GM21723 (cell line): ENCODE measurements around the gene TLK2.
"Not testable (repeated sequence)": the region's sequence is repeated elsewhere in the genome, so short reads cannot be mapped to it uniquely, and the experiment has no call there.

ENCODE experiments used
- ATAC-seq: cut with Tn5 transposase; IDR thresholded peaks from one replicate; pipeline ENCODE4 v1.9.1; 2021; ENCODE audit warnings: mild to moderate bottlenecking, moderate library complexity; ENCODE audit not compliant: unreplicated experiment

The TLK2 gene

DNA sequence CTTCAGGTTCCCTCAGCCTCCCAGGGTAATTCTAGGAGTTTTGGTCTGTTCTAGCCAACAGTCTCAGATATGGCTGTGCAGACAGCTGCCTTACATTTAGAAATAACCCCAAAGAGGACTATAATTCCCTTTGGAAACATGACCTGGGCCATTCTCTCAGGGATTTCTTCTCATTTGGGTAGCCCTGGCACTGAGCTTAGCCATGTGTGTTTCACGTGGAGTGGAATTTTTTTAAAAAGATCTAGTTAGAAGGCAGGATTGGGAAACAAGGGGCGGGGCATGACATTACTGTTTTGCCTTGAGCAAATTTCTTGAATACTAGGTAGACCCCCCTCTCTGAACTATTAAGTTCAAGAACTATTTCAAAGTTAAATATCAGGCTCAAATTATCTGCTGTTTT lies 119.3 kb downstream of the TLK2 start:
- no peak for ATAC-seq

DNA sequence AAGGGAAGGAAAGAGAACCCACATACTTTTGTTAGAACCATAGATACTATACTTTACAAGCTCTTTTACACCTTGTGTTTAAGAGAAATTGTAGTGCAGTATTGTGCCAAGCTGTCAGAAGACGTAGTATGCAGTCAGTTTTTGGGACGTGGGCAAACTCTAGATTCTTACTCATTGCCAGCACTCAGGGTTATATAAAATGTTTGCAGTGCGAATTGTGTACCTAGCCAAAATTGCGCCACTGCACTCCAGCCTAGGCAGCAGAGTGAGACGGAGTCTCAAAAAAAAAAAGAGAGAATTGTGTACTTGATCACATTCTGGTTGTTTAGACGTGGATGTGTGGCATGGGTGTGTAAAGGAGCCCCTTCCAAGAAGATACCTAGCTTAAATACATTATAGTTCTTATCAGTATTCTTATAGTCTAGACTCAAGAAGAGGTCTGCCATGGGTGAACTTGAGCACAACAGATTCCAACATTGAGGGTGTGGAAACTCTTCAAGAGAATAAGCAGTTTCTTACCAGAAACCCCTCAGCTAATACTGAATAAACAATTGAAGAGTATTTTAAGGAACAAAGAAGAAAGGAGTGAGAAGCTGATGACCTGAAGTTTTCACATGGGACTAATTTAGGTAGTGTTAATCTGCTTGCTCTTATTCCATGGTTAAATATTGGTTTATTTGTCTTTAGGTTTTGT lies 121.5 kb downstream of the TLK2 start:
- no peak for ATAC-seq

DNA sequence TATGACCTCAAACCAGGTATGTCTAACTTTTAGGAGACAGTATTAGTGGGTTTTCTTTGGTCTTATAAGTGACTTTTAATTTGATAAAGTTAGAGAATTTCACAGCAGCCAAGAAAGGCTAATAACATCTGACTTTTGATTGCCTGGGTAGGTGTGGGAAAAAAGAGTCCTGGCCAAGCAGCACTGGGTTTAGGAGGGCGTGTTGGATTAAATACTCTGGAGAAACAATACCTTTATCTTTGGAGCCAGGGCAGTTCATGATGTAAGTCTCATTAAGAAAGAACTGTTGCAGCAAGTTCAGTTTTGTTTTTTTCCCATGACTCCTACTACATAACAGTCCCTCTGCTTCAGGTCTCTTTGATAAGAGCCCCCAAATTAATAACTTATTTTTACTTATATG lies 122.2 kb downstream of the TLK2 start:
- no peak for ATAC-seq

DNA sequence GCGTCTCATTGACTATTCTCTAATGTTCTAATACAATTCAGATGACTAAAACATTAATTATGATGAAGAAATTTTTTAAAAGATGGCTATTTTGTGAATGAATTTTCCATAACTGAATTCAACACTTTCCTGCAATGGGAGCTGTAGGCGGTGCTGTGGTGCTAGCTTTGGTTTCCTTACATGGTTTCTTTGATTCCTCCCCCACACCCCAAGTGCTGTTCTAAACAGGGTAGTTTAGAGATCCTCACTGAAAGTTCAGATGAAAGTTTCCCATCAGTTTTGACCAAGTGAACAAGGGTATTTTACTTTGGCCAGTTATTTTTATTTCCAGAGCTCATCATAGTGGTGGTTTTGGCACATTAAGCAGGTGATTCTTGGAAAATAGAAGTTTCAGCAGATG lies 122.8 kb downstream of the TLK2 start:
- no peak for ATAC-seq

DNA sequence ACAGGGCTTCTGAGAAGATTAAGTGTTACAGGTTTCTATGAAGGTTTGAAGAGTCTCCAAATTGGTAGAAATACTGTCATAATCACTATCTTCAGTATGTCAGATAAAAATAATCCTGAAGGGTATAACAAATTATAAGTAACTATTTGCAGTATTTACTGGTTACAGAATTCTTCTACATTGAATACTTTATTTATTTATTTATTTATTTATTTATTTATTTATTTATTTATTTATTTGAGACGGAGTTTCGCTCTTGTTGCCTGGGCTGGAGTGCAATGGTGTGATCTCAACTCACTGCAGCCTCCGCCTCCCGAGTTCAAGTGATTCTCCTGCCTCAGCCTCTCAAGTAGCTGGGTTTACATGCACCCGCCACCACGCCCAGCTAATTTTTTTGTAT lies 125.2 kb downstream of the TLK2 start:
- ATAC-seq = not testable (repeated sequence)

DNA sequence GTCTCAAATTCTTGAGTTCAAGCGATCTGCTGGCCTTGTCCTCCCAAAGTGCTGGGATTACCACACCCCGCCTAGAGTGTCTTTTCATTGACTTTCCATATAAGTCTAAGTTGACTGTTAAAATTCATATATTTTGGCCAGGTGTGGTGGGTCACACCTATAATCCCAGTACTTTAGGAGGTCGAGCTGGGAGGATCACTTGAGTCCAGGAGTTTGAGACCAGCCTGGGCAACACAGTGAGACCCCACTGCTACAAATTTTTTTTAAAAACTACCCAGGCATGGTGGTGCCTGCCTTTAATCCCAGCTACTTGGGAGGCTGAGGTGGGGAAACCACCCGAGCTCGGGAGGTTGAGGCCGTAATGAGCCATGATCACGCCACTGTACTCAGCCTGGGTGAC lies 127.0 kb downstream of the TLK2 start:
- ATAC-seq = no peak

DNA sequence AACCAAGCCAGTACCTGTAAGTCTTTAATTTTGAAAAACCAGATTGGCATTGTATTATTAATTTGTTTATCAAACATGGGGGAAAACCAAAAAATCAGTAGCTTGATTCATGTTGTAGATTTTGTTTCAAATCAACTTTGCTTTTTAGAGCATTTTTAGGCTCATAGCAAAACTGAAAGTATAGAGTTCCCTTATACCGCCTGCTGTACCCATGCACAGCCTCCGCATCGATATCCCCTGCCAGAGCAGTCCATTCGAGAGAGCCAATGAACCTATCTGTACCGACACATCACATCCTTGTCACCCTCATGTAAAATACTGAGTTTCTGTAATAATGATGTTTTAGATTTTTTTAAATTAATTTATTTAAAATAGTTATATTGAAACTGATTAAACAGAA lies 132.7 kb downstream of the TLK2 start:
- ATAC-seq = peak; percentile 84

DNA sequence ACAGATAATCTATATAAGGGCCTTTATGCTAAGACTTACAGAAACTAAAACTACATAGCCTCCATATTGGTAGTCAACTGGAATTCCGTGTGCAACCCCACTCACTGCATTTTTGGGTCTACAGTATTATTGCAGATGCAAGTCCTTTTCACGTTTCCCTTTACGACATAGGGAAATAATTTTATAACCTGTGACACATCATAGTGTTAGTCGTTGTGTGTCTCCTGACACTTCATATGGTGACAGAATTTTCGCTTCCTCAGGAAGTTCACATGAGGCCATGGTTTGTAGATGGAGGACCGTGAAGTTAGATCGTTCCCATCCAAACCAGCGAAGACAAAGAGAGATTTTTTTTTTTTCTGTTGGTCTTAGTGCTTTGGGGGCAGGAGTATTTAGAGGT lies 133.1 kb downstream of the TLK2 start:
- peak; percentile 49 for ATAC-seq

DNA sequence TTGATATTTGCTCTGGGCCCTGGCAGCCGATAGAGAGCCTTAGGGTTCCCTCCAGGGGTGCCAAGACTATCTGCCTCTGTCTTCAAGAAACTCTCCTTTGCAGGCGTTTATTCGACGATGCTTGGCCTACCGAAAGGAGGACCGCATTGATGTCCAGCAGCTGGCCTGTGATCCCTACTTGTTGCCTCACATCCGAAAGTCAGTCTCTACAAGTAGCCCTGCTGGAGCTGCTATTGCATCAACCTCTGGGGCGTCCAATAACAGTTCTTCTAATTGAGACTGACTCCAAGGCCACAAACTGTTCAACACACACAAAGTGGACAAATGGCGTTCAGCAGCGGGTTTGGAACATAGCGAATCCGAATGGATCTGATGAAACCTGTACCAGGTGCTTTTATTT lies 133.7 kb downstream of the TLK2 start:
- ATAC-seq = not testable (repeated sequence)

DNA sequence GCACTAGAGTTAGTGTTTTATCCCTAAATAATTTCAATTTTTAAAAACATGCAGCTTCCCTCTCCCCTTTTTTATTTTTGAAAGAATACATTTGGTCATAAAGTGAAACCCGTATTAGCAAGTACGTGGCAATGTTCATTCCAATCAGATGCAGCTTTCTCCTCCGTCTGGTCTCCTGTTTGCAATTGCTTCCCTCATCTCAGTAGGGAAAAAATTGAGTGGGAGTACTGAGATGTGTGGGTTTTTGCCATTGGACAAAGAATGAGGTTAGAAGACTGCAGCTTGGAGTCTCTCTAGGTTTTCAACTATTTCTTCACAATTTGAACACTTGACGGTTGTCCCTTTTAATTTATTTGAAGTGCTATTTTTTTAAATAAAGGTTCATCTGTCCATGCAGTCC lies 134.5 kb downstream of the TLK2 start:
- not testable (repeated sequence) for ATAC-seq

DNA sequence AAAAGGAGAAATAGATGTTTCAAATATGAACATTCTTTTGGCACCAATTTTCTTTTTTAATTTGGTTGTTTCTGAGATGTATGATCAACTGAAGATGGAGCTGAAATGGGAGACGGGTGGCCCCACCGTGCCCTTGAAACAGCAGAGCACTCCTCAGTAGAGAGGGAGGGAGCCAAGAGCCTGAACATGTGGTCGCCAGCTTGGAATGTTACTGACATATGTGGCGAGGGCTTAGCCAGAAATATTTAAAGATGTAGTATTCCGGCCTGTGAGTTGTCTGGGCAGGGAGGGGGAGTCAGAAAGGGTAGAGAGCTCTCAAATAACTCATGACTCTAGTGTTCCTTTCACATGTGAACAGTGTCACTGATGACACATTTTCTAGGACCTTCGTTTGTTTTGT lies 135.5 kb downstream of the TLK2 start:
- no peak for ATAC-seq

DNA sequence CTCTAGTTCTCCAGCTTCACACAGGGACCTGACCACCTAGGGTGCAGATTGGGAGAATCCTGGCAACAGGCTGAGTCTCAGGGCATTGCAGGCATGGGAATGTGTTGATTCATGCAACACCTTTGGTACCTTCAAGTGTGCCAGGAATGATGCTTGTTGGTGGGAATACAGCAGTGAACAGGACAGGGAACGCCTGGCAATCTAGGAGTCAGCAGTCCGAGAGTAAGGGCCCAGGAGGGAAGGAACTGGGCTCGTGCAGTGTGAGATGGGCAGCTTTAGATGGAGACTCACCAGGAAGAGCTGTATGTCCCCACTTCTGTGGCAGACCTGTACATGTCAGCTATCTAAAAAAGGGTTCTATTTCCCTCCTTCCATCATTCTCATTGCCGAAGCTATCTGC lies 136.9 kb downstream of the TLK2 start:
- no peak for ATAC-seq

DNA sequence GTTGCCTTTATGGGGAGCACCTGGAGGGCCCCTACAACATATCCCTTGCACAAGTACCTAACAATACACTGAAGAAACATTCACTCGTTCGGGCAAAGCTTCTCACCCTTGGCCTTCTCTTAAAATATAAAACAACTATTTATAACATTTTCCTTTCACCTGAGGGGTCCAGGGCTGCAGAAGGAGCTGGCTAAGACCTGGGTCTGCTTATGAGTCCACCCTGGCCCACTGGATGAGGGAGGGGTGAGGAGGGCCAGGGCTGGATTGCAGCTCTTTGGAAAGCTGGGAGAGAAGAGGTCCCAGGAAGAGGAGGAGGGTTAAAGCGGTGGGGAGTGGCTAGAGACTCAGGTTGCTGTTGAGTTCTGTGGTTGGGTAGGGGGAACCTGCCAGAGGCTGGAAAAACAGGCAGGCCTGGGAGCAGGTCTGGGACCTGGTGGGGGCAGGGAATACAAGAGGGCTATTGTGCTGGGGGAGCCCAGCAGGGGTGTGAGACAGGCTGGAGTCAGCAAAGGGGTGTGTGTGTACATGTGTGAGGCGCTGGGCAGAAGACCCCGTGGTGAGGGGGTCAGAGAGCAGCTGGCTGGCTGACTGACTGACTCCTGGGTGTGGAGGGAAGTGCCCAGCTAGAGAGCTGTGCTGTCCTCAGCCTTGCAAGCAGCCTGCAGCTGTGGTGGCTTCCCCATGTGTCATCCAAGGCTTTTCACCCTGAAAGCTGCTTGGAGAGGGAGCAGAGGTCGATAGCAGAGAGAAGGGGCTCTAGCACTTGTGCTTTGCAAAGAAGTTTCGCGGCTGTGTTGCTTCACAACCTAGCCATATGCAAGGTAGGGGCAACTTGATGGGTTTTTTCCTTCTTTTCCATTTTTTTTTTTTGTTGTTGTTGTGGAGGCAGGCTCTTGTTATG lies 138.6 kb downstream of the TLK2 start:
- no peak for ATAC-seq

DNA sequence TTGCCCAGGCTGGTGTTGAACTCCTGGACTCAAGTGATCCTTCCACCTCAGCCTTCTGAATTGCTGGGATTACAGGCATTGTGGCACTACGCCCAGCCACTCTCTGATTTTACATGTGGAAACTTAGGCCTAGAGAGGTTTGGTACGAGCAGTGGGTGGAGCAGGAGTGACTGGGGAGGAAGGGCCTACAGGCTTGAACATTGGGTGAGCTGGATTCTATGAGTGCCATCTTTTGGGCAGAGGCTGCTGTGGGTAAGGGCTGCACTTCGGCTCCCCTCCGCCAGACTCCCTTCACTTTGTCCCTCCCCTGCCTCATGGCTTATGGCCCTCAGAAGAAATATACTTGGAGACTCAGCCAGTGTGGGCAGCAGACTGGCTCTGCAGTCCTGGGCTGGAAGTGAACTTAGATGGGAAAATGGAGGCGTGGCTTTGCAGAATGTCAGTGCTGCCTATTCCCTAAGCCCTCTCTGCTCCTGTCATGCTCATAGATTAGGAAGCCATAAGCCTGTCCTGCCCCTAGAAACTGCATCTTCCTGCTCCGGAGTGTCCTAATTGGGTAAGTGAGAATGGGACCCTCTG lies 139.4 kb downstream of the TLK2 start:
- ATAC-seq = no peak

DNA sequence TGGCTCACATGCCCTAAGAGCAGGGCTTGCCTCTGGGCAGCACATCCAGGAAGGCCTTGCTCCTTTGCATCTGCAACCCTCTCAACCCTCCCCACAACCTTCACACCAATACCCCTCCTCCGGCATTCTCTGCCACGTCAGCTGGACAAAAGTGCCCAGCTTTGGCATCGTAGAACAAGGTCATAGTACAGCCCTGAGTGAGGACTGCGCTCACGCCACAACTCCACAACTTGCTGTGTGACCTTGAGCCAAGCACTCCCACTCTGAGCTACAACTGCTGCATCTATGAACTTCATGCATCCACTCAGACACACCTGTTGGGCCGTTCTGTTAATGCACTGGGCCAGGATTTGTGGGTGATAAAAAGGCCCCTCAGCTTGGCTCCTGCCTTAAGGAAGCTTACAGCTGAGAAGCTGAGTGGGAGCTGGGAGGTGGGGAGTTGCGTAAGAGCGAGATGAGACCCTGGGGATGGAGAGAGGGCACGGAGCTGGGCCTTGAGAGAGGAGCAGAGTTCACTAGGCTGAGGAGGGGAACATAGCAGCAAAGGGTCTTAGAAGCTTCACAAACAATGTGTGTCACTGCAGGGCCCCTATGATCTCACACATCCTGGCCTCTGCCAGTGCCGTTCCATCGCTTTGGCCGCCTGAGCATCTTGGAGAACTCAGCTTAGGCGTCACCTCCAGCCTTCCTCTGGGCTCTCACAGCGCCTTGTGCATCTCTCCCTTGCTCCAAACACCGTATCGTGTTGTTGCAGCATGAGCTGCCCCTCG lies 140.2 kb downstream of the TLK2 start:
- no peak for ATAC-seq

DNA sequence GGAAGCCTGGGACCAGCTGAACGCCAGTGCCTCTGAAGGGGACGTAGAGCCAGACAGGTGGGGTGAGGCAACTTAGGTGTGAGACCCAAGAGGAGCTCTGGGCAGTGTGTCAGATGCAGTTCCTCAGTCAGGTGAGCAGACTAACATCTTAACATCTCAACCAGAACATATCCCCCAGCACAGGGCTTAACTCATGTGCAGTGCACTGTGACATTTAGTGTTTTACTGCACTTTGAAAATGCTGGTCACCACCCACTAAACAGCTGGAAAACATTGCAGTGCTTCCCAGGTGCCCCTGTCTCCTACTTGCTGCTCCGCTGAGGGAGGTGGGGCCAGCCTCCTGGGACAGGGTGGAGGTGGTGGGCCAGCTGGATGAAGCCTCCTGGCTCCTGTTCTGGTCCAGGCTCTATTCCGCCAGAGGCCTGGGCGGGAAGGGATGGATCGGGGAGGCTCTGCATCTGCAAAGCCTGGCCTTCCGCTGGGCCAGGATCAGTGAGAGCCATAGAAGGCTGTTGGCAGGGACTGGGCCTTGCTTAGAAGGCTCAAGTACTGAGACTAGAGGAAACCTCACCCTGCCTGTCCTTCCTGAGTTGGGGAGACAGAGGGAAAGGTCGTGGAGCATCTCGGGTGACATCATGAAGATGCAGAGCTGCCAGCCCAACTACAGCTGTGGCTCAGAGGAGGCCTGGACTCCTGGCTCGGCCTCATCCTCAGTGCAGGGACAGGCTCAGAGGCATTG lies 141.0 kb downstream of the TLK2 start:
- no peak for ATAC-seq

DNA sequence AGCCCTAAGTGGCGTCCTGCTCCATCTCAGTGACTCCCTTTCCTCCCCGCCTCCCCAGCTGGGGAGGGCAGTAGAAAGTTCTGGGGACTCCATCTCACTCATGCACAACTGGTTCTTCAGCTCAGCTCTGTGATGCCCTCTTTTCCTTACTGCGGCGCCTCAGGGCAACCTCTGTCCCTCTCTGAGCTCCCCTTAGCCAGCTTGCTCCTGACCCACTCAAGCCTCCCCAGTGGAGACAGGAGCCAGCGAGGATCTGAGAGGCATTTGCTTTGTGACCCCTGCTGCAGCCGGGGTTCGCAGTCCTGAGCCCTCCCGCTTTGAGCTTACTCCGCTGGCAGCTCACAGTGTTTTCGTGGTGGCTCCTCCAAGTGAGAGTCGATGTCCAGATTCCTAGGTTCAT lies 142.6 kb downstream of the TLK2 start:
- ATAC-seq = no peak

DNA sequence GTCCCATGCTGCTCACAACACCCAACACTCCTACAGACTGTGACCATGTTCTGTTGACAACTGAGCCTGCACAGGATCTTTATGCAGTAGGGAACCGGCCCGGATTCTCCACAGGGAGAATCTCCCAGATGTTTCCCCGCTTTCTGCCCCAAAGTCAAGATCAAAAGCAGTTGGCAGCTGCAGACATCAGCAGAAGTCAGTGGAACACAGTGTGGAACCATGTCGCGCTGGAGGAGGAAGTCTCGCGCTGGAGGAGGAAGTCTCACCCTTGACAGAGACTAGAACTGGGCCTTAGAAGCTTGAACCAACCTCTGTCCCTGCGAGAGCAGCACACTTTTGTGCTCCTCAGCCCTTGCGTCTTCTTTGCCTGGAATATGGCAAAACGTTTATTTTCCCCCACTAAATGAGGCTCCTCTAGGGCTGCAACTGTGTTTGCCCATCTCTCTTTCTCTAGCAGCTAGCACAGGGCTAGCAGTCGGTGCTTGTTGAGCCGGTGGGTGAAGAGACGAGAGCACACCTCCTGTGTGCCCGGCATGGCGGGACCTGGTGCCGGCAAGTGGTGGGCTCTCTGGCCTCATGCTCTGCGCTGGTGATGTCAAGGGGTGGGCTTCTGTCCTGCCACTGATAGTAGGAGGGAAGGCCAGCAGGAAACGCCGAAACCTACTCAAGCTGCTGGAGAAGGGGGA lies 146.7 kb downstream of the TLK2 start:
- ATAC-seq = no peak

DNA sequence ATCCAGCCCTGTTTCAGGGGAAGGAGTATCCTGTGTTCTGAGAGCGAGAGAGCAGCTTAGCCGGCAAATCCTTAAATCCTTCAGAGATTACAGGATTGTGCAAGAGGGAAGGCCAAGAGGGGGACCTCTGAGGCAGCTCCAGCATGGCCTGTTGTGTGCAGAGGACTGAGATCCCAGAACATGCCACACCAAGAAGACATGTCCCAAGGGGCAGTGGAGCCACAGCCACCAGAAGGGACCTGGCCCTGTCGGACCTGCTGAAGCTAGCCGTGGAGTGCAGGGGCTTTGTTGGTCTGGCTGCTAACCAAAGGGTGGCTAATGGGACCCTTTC lies 147.2 kb downstream of the TLK2 start:
- ATAC-seq = no peak

DNA sequence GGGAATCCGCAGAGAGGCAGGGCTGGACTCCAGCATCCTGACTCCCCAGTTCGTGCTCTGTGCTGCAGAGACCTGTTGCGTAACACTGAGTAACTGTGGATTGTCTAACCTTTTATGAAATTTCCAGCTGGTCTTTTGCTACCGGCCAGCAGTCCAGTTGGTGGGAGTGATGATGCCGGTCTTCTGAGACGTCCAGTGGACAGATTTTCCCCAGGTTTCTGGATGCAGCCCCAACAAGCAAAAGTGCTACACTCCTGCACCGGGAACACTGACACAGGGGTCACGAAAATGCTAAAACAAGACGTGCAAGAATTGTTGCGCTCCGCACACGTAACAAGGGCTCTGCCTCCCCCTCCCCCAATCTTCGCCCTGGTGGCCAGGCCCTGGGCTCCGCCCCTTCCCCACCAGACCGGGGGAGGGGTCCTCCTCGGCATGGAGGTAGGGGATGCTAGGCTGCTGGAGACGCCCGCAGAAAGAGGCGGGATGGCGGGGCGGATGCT lies 148.1 kb downstream of the TLK2 start:
- ATAC-seq = no peak
